CD4-positive, alpha-beta T cell (primary cell): Measurements from ENCODE around the gene TMEM252. TPM values are rescaled to one million over a fixed set of nuclear protein-coding genes. Genes with fewer than 3 reads are reported as not detected.

ENCODE experiments used
- ATAC-seq: fragments of 200-7000 bp; cut with Tn5 transposase; one replicate; pipeline ENCODE4 v1.10.0; 2022; ENCODE audit warnings: mild to moderate bottlenecking; ENCODE audit not compliant: poor library complexity
- CTCF ChIA-PET: fragments of 350-600 bp; sonication (Branson Sonifier 250); formaldehyde crosslinking; loops from one replicate; lab custom pipeline; 2021; ENCODE audit warnings: antibody characterized with exemption, inconsistent platforms; lab: Charles Lee
- POLR2A ChIA-PET: fragments of 350-600 bp; sonication (Branson Sonifier 250); formaldehyde crosslinking; loops from one replicate; lab custom pipeline; 2021; ENCODE audit warnings: antibody characterized with exemption, inconsistent platforms; lab: Charles Lee
- DNase-seq, 14 experiments: peaks; one replicate each; pipeline ENCODE4 v3.0.0-alpha.2; 2013 to 2020; ENCODE audit warnings: mixed read lengths in 2 of 14
- H3K27ac ChIP-seq, 2 donors: one replicate each; pipeline versions ENCODE4 v1.5.1 to v1.7.0; 2013; ENCODE audit warnings: low read length in 2 of 2, low read depth in 1 of 2, mild to moderate bottlenecking in 1 of 2
- H3K27me3 ChIP-seq, 2 experiments: 1 replicate in 1 of 2; 2 replicates in 1 of 2; pipeline versions ENCODE4 v1.6.1 to v1.7.0; 2013; ENCODE audit warnings: low read length in 2 of 2, control low read depth in 1 of 2, mild to moderate bottlenecking in 1 of 2, moderate library complexity in 1 of 2; ENCODE audit not compliant: insufficient read depth in 2 of 2, control insufficient read depth in 1 of 2
- H3K36me3 ChIP-seq: one replicate; pipeline ENCODE4 v1.6.1; 2013; ENCODE audit warnings: low read length, control low read depth; ENCODE audit not compliant: insufficient read depth
- H3K4me1 ChIP-seq: one replicate; pipeline ENCODE4 v1.6.1; 2013; ENCODE audit warnings: low read length, control low read depth; ENCODE audit not compliant: insufficient read depth
- H3K4me3 ChIP-seq: one replicate; pipeline ENCODE4 v1.5.1; 2013; ENCODE audit warnings: mild to moderate bottlenecking, low read length, moderate library complexity
- H3K9me3 ChIP-seq, 2 experiments: 1 replicate in 1 of 2; 2 replicates in 1 of 2; pipeline versions ENCODE4 v1.6.1 to v1.7.0; 2013; ENCODE audit warnings: low read length in 2 of 2, mild to moderate bottlenecking in 2 of 2, control low read depth in 1 of 2, moderate library complexity in 1 of 2; ENCODE audit not compliant: control insufficient read depth in 1 of 2, insufficient read depth in 1 of 2
- H3K27ac Mint-ChIP-seq: one replicate; pipeline ENCODE4 v1.8.0; 2020; ENCODE audit warnings: mixed read lengths
- H3K27me3 Mint-ChIP-seq: one replicate; pipeline ENCODE4 v1.8.0; 2021; ENCODE audit warnings: mixed read lengths
- H3K36me3 Mint-ChIP-seq: one replicate; pipeline ENCODE4 v1.8.0; 2021; ENCODE audit warnings: low read depth, mixed read lengths
- H3K4me1 Mint-ChIP-seq: one replicate; pipeline ENCODE4 v1.8.0; 2021; ENCODE audit warnings: low read depth, mixed read lengths
- H3K4me3 Mint-ChIP-seq: one replicate; pipeline ENCODE4 v1.8.0; 2020; ENCODE audit warnings: mild to moderate bottlenecking, mixed read lengths
- H3K9me3 Mint-ChIP-seq: one replicate; pipeline ENCODE4 v1.8.0; 2020; ENCODE audit warnings: mixed read lengths
- CTCF ChIP-seq: fragments of 200-600 bp; IDR thresholded peaks from one replicate; pipeline ENCODE4 v1.8.0; 2022; ENCODE audit warnings: antibody characterized with exemption, mild to moderate bottlenecking
- intact Hi-C, 2 experiments: fragments of 100-400 bp; cut with DNase I in 1 of 2; cut with micrococcal nuclease in 1 of 2; formaldehyde crosslinking; loops; one replicate each; pipeline versions ENCODE4 v1.15.1 to v1.9.0; 2023 to 2025; cut with DNase I, micrococcal nuclease
- total RNA-seq, 174 experiments: library from RNA in 2 of 174; stranded (reverse) in 2 of 174; gene quantifications; one replicate each; pipeline ENCODE4 v1.2.3 and lab custom pipeline; 2021 to 2026

TMEM252 gene
- total RNA-seq, 2 experiments from 2014 or later: not detected

DNA sequence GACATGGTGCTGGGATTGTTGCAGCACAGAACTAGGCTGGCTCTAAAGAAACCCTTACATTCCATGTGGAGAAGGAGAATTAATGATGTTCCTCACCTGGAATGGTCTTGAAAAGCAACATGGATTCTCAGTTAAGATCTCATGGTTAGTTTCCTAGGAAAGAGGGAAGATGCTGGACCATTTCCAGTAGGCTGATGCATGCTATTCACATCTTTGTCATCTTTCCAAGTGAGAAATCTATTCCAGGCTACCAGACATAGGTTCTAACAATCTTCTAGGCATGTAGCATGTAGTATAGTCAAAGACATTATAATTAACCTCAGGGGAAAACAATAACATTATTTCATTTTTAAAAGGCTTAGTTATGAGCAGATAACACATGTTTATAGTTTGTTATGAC is 44.3 kb downstream of the TMEM252 start:
- H3K4me1 ChIP-seq: no peaks in the 10 kb centered on the region
- H3K36me3 Mint-ChIP-seq: no peaks in the 10 kb centered on the region
- H3K27me3 ChIP-seq: peaks cover 0 to 2% of the 10 kb centered on the region in 2 experiments
- H3K27ac Mint-ChIP-seq: no peak overlapping the region
- H3K4me1 Mint-ChIP-seq: no peaks in the 10 kb centered on the region
- intact Hi-C loops: no loop called here
- H3K9me3 ChIP-seq: no peaks in the 10 kb centered on the region
- H3K9me3 Mint-ChIP-seq: no peaks in the 10 kb centered on the region
- H3K4me3 Mint-ChIP-seq: no peak overlapping the region
- CTCF ChIA-PET: no interaction called here
- TF ChIP-seq CTCF: no peak
- no peak overlapping the region for H3K27ac ChIP-seq
- ATAC-seq (no peak), DNase-seq (no peak)
- no peaks in the 10 kb centered on the region for H3K36me3 ChIP-seq
- peaks cover 10% of the 10 kb centered on the region for H3K27me3 Mint-ChIP-seq
- POLR2A ChIA-PET: no interaction called here
- no peak overlapping the region for H3K4me3 ChIP-seq

- DNase-seq: no peak
- TF ChIP-seq CTCF: no peak
Measured at GRCh38 chr9:68495247-68495646, 45.4 kb downstream of the TMEM252 start.

GRCh38 chr9:68493958-68494577 is 46.6 kb downstream of the TMEM252 start:
- intact Hi-C loops: no loop called here
- POLR2A ChIA-PET: no interaction called here

More at GRCh38 chr9:68495247-68495646, 45.4 kb downstream of the TMEM252 start:
- no peak overlapping the region for H3K4me3 ChIP-seq
- Mint-ChIP-seq H3K36me3 (no peaks in the 10 kb centered on the region), H3K27me3 (peaks cover 17% of the 10 kb centered on the region), H3K4me3 (no peak overlapping the region), H3K9me3 (no peaks in the 10 kb centered on the region), H3K4me1 (no peaks in the 10 kb centered on the region), H3K27ac (no peak overlapping the region)
- peaks cover 0 to 2% of the 10 kb centered on the region in 2 experiments for H3K27me3 ChIP-seq
- H3K36me3 ChIP-seq: no peaks in the 10 kb centered on the region
- ChIA-PET CTCF (no interaction called here), POLR2A (no interaction called here)
- ATAC-seq: no peak
- H3K4me1 ChIP-seq: no peaks in the 10 kb centered on the region
- intact Hi-C loops: no loop called here
- no peak overlapping the region for H3K27ac ChIP-seq
- H3K9me3 ChIP-seq: no peaks in the 10 kb centered on the region

More at GRCh38 chr9:68493958-68494577, 46.6 kb downstream of the TMEM252 start:
- CTCF ChIA-PET: no interaction called here
- Mint-ChIP-seq H3K4me3 (no peak overlapping the region), H3K36me3 (no peaks in the 10 kb centered on the region), H3K4me1 (no peaks in the 10 kb centered on the region), H3K27ac (no peak overlapping the region), H3K9me3 (no peaks in the 10 kb centered on the region), H3K27me3 (peaks cover 17% of the 10 kb centered on the region)
- TF ChIP-seq CTCF: no peak
- no peaks in the 10 kb centered on the region for H3K9me3 ChIP-seq
- no peak overlapping the region for H3K27ac ChIP-seq
- H3K36me3 ChIP-seq: no peaks in the 10 kb centered on the region
- DNase-seq (no peak), ATAC-seq (no peak)
- no peaks in the 10 kb centered on the region for H3K4me1 ChIP-seq
- H3K4me3 ChIP-seq: no peak overlapping the region
- H3K27me3 ChIP-seq: peaks cover 0 to 2% of the 10 kb centered on the region in 2 experiments
